Spleen (tissue), 3 donors: ENCODE data around the gene FOCAD.

Source experiments
- POLR2A ChIP-seq, 3 donors: fragments of 450-650 bp; IDR thresholded peaks; one replicate each; pipeline ENCODE4 v1.5.1; 2017; ENCODE audit warnings: antibody characterized with exemption in 3 of 3, mild to moderate bottlenecking in 1 of 3
- POLR2AphosphoS5 ChIP-seq, 3 donors: sonication (generic); formaldehyde crosslinking; IDR thresholded peaks; one replicate each; pipeline ENCODE4 v1.5.1; 2017; ENCODE audit warnings: antibody characterized with exemption in 3 of 3

- TF ChIP-seq POLR2AphosphoS5 (IDR thresholded peaks at IDR 0.05), result no peak
- no peak for TF ChIP-seq POLR2A (IDR thresholded peaks at IDR 0.05)
Observed at GRCh38 chr9:20701060-20701459, 17.0 kb downstream of the FOCAD start.
